GM19023 (cell line): ENCODE data around the gene NAA30.
"Not testable (repeated sequence)": the region's sequence is repeated elsewhere in the genome, so short reads cannot be mapped to it uniquely, and the experiment has no call there.

Experiments
- ATAC-seq: cut with Tn5 transposase; IDR thresholded peaks from one replicate; pipeline ENCODE4 v1.9.1; 2021; ENCODE audit warnings: mild to moderate bottlenecking, moderate library complexity; ENCODE audit not compliant: unreplicated experiment

The NAA30 gene

GRCh38 chr14:57390037-57390805 lies at the start of gene NAA30:
Gene NAA30, plus strand, starts transcription at chr14:57390586. Its CDS starts 372 bp downstream, at chr14:57390958.
- peak; percentile 86 for ATAC-seq

DNA sequence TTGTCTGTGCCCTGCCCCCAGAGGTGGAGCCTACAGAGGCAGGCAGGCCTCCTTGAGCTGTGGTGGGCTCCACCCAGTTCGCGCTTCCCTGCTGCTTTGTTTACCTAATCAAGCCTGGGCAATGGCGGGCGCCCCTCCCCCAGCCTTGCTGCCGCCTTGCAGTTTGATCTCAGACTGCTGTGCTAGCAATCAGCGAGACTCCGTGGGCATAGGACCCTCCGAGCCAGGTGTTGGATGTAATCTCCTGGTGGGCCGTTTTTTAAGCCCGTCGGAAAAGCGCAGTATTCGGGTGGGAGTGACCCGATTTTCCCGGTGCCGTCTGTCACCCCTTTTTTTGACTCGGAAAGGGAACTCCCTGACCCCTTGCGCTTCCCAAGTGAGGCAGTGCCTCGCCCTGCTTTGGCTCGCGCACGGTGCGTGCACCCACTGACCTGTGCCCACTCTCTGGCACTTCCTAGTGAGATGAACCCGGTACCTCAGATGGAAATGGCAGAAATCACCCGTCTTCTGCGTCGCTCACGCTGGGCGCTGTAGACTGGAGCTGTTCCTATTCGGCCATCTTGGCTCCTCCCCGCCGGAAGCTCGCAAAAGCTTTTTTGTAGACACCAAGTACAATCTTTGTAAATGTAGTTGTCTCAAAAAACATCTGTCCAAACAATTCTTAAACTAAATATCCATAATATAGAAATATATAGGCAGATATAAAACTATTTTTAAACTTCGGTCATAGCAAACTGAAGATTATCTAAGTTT lies 46.7 kb upstream of the NAA30 start:
- ATAC-seq, result not testable (repeated sequence)

GRCh38 chr14:57345106-57345505 lies 45.3 kb upstream of the NAA30 start:
- no peak for ATAC-seq

DNA sequence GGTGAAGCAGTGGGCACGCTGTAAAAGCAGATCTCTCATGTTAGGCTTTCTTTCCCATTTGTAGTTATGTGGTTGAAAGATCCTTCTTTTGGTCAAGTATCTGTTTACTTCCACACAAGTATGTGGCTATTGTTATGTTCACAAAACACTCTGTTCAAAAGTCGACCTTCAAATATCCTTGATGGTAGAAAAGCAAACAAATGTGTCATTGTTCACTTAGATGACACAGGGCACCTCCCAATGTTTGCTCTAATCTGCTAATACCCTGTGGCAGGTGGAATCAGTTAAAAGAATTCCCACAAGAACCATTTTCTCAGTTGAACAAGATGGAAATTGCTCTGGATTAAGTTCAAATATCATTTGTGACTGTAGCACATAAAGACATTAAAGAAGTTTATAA lies 43.6 kb upstream of the NAA30 start:
- no peak for ATAC-seq

- no peak for ATAC-seq
Measured at GRCh38 chr14:57352396-57353170, 37.8 kb upstream of the NAA30 start.

DNA sequence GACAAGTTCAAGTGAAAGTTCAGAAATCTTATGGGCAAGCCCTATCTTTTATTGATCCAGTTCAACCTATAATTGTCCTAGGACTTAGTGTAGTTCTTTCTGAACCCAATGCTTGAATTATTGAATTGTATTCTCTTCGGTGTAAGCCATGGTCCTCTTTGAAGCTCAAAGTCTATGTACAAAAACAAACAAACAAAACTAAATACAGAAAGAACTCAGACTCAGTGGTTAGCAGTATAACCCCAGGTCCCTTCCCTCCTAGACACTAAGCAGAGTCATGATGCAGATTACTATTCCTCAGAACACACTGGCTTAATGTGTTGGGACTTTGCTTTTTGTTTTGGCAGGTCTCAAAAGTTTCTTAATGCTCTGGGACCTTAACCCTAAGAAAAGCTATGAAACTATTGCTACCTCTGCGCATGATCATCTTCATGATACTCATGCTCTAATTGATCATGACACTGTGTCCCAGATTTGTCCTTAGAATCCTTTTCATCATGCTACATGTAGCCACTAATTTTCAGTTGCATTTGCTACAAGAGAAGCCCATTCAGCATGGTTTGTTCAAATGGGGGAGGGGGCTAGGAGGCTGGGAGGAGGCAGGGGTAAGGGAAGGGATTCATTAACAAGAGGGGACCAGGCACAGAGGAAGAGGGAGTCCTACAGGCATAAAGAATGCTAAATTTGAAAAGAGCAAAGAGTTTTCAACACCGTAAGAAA lies 35.1 kb upstream of the NAA30 start:
- no peak for ATAC-seq

DNA sequence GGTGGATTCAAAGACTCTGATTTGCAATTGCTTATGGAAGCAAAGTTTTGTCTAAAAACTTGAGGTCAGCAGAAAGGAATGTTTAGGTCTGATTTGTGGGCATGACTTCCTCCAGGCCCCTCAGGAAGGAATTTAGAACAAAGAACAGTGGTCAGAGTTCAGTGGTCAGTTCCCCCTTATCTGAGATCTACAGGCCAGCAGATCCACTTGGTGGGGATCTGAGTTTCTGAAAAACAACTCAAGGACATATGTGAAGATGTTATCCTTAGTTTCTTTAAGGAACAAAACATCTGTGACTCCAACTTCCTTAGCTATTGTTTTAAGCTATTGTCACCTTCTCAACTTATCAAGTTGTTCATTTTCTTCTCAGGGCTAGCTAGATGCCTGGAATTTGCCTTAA lies 28.0 kb upstream of the NAA30 start:
- no peak for ATAC-seq

- ATAC-seq, result no peak
Measured at GRCh38 chr14:57364659-57365450, 25.5 kb upstream of the NAA30 start.

- not testable (repeated sequence) for ATAC-seq
Measured at GRCh38 chr14:57370187-57370586, 20.2 kb upstream of the NAA30 start.

GRCh38 chr14:57371013-57371412 lies 19.4 kb upstream of the NAA30 start:
- ATAC-seq, result no peak

DNA sequence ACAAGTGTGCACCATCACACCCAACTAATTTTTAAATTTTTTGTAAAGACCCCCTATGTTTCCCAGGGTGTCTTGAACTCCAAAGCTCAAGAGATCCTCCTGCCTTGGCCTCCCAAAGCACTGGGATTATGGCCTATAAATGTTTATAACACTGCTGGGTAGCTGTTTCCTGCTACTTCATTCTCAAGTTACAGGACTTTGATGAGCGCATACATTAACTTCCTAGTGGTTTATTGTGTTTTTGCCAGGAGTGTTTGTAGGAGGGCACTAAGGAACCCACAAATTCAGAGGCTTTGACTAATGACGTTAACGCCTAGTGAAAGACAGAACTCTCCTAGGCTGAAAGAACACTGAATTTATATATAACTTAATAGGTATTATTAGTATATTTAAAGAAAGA lies 15.2 kb upstream of the NAA30 start:
- ATAC-seq, result no peak

DNA sequence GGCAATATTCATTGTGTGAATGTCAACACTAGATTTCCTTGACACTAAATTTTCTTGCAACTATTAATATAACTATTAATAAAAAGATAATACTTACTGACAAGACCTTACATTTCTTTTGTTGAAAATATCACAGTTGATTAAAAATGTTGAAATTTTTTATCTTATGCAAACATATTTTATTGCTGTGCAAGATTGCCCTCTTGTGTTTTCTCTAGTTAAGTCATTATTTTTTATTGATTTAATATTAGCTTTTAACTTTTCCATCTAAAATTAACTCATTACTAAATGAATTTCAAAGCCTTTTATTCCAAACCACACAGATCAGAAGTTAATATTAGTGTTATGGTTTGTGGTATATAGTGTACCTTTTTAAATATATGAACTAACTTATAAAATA lies 11.7 kb upstream of the NAA30 start:
- no peak for ATAC-seq

- no peak for ATAC-seq
Measured at GRCh38 chr14:57380935-57381334, 9.5 kb upstream of the NAA30 start.

DNA sequence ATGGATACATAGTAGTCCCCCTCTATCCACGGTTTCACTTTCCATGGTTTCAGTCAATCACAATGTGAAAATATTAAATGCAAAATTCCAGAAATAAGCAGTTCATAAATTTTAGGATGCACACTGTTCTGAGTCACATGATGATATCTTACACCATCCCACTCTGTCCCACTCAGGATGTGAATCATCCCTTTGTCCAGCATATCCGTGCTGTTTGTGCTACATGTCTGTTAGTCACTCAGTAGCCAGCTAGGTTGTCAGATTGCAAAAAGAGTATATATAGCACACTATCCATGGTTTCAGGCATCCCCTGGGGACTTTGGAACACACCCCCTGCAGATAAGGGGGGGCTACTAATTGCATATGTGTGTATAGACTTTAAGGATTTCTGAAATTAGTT lies 8.1 kb upstream of the NAA30 start:
- ATAC-seq, result no peak

DNA sequence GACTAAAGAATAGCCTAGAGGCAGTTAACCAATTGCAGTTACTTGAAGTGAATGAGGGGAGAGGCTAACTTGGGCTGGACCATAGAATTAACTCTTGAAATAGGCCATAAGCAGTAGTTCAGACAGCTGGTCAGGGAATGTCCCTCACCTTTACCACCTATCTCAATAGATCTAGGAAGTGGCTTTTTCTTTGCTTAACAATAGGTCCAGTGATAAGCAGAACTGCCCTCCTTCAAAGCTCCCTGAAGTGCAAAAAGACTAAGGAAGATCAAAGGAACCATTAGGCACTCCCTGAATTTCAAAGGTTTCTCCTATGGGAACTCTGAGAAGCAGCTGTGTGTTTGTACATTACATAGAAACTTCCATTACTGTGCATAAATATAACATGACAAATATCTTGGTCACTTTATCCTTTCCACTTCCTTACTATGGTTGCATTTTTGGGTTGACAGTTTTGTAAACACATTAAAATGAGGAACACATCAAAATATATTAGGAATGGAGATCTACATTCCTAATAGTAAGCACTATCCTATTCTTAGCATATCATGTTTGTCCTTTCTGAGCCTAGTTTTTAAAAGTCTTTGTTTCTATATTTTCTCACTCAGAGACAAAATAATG lies 7.2 kb upstream of the NAA30 start:
- ATAC-seq, result no peak

DNA sequence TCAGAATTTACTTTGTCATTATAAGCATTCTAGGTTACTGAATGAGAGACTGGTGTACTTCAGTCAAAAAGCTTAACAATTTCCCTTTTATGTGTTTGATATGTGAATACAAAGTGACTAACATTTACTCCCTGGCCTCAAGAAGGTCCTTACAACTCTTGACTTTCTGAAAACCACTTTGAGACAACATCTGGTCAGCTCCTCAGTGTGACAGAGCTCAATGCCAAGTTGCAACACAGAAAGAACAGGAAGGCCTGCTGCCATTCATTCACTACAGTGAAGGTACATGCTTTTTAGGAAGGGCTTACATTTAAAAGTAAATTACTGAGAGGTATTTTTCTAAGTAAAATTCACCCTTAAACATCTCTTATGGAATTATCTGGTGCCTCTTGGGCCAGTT lies 2.3 kb upstream of the NAA30 start:
- no peak for ATAC-seq

DNA sequence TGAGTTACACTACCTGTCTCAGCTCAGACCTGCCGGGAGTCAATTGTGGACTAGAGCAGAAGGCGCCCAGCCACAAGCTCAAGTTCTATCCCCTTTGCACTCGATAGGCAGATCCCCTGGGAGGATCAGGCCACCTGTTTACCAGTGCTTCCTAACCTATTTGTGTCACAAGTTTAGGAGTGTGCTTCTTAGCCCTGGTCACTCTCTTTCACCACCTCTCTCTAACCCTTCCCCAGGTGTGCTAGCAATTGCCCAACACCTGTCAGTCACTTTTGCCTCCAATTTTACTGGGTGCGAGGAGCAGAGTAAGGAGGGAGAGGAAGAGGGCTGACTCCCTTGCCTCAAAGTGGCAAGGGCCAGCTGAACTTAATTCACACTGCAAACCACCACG lies 745 bp upstream of the NAA30 start:
- ATAC-seq, result no peak

- peak; percentile 47 for ATAC-seq
Measured at GRCh38 chr14:57390806-57391516, 575 bp downstream of the NAA30 start.
